ENCODE data around the gene KCNAB1. TPM values are rescaled to one million over a fixed set of nuclear protein-coding genes. Genes with fewer than 3 reads are reported as not detected.

The KCNAB1 gene
- total and polyA plus RNA-seq, 2 donors (not counting 1 experiment from before 2014, with no cell fraction given), result not detected

- Histone ChIP-seq H3K4me3 (ENCODE audit: control extremely low read depth in 1 of 5, extremely low read depth in 1 of 5, insufficient read depth in 1 of 5, low read depth in 2 of 5, low read length in 4 of 5) (no peak overlapping the region), H3K36me3 (replicated peaks in 1 of 2; ENCODE audit: control extremely low read depth in 1 of 2, control insufficient read depth in 1 of 2, extremely low read depth in 1 of 2, insufficient read depth in 2 of 2, low read length in 1 of 2) (no peaks in the 10 kb centered on the region), H3K27ac (ENCODE audit: low read length in 2 of 2) (no peak overlapping the region), H3K27me3 (replicated peaks in 1 of 4; ENCODE audit: control extremely low read depth in 1 of 4, control insufficient read depth in 3 of 4, insufficient read depth in 4 of 4, low read length in 3 of 4) (no peaks in the 10 kb centered on the region), H3K9ac (ENCODE audit: low read length) (no peak overlapping the region), H2AFZ (ENCODE audit: insufficient read depth, low read depth, low read length, poor library complexity, severe bottlenecking) (no peak overlapping the region), H3K9me3 (ENCODE audit: control extremely low read depth in 1 of 3, control insufficient read depth in 2 of 3, insufficient read depth in 1 of 3, low read length in 2 of 3) (no peaks in the 10 kb centered on the region), H4K20me1 (ENCODE audit: control insufficient read depth, insufficient read depth, low read length, poor library complexity, severe bottlenecking) (no peaks in the 10 kb centered on the region), H3K79me2 (ENCODE audit: control insufficient read depth, insufficient read depth, low read length) (no peaks in the 10 kb centered on the region), H3K4me1 (ENCODE audit: control insufficient read depth in 2 of 2, insufficient read depth in 2 of 2, low read length in 2 of 2) (no peaks in the 10 kb centered on the region), H3K4me2 (replicated peaks; ENCODE audit: low read depth, low read length, poor library complexity, severe bottlenecking) (no peak overlapping the region)
- peaks cover 10% of the 10 kb centered on the region for H3K27me3 Mint-ChIP-seq
- intact Hi-C loops (cut with micrococcal nuclease), result no loop called here
- CTCF ChIA-PET, result no interaction called here
- POLR2A ChIA-PET, result no interaction called here
- 95% methylated on average over 2 of the region's 2 CpGs for WGBS (ENCODE audit: insufficient coverage)
- no peak for ATAC-seq (ENCODE audit: low read depth)
- no peaks in the 10 kb centered on the region for H3K9me3 Mint-ChIP-seq (ENCODE audit: insufficient read depth)
- no peak overlapping the region for H3K4me3 Mint-ChIP-seq
- H3K27ac Mint-ChIP-seq, result no peak overlapping the region
- DNase-seq, result no peak
- no peaks in the 10 kb centered on the region for H3K4me1 Mint-ChIP-seq
- TF ChIP-seq EZH2 (IDR thresholded peaks at IDR 0.05; ENCODE audit: borderline replicate concordance, insufficient read depth, low read depth, low read length, poor library complexity, severe bottlenecking) (no peak), CTCF (IDR thresholded peaks at IDR 0.05) (no peak)
These were observed 113.5 kb downstream of the KCNAB1 start for GRCh38 chr3:156233876-156234275.

- 94% methylated on average over 2 of the region's 3 CpGs for WGBS (ENCODE audit: insufficient coverage)
- CTCF ChIA-PET, result no interaction called here
- intact Hi-C loops (cut with micrococcal nuclease), result no loop called here
These were observed 116.3 kb downstream of the KCNAB1 start for GRCh38 chr3:156236556-156237260.

More at GRCh38 chr3:156236556-156237260, 116.3 kb downstream of the KCNAB1 start:
- no peaks in the 10 kb centered on the region for H3K79me2 ChIP-seq (ENCODE audit: control insufficient read depth, insufficient read depth, low read length)
- no peaks in the 10 kb centered on the region for H4K20me1 ChIP-seq (ENCODE audit: control insufficient read depth, insufficient read depth, low read length, poor library complexity, severe bottlenecking)
- H3K9ac ChIP-seq (ENCODE audit: low read length), result no peak overlapping the region
- DNase-seq, result no peak
- H3K27ac Mint-ChIP-seq, result no peak overlapping the region
- no peaks in the 10 kb centered on the region for H3K4me1 ChIP-seq (ENCODE audit: control insufficient read depth in 2 of 2, insufficient read depth in 2 of 2, low read length in 2 of 2)
- no peak for TF ChIP-seq CTCF (IDR thresholded peaks at IDR 0.05)
- no peak for TF ChIP-seq EZH2 (IDR thresholded peaks at IDR 0.05; ENCODE audit: borderline replicate concordance, insufficient read depth, low read depth, low read length, poor library complexity, severe bottlenecking)
- H2AFZ ChIP-seq (ENCODE audit: insufficient read depth, low read depth, low read length, poor library complexity, severe bottlenecking), result no peak overlapping the region
- H3K9me3 ChIP-seq (ENCODE audit: control extremely low read depth in 1 of 3, control insufficient read depth in 2 of 3, insufficient read depth in 1 of 3, low read length in 2 of 3), result no peaks in the 10 kb centered on the region
- no peak overlapping the region for H3K4me3 Mint-ChIP-seq
- H3K4me3 ChIP-seq (ENCODE audit: control extremely low read depth in 1 of 5, extremely low read depth in 1 of 5, insufficient read depth in 1 of 5, low read depth in 2 of 5, low read length in 4 of 5), result no peak overlapping the region
- H3K4me1 Mint-ChIP-seq, result no peaks in the 10 kb centered on the region
- no peaks in the 10 kb centered on the region for H3K27me3 ChIP-seq (replicated peaks in 1 of 4; ENCODE audit: control extremely low read depth in 1 of 4, control insufficient read depth in 3 of 4, insufficient read depth in 4 of 4, low read length in 3 of 4)
- H3K4me2 ChIP-seq (replicated peaks; ENCODE audit: low read depth, low read length, poor library complexity, severe bottlenecking), result no peak overlapping the region
- no peak overlapping the region for H3K27ac ChIP-seq (ENCODE audit: low read length in 2 of 2)
- no peaks in the 10 kb centered on the region for H3K9me3 Mint-ChIP-seq (ENCODE audit: insufficient read depth)
- H3K36me3 ChIP-seq (replicated peaks in 1 of 2; ENCODE audit: control extremely low read depth in 1 of 2, control insufficient read depth in 1 of 2, extremely low read depth in 1 of 2, insufficient read depth in 2 of 2, low read length in 1 of 2), result no peaks in the 10 kb centered on the region
- POLR2A ChIA-PET, result no interaction called here
- peaks cover 7% of the 10 kb centered on the region for H3K27me3 Mint-ChIP-seq
- ATAC-seq (ENCODE audit: low read depth), result no peak

All from B cell (primary cell).